Panc1 (cell line): ENCODE results near the gene CCDC74B. TPM values are rescaled to one million over a fixed set of nuclear protein-coding genes. Genes with fewer than 3 reads are reported as not detected.
"Not testable (repeated sequence)": the region's sequence is repeated elsewhere in the genome, so short reads cannot be mapped to it uniquely, and the experiment has no call there.

ENCODE experiments used
- ATAC-seq: fragments of 200-7000 bp; cut with Tn5 transposase; 2 replicates; pipeline ENCODE4 v1.9.1; 2020; ENCODE audit warnings: mild to moderate bottlenecking, moderate library complexity
- BruUV-seq: library from RNA; stranded (reverse); fragments of 400-500 nt; replicated peaks from 2 replicates; lab custom pipeline; 2021; lab: Mats Ljungman, UMichigan
- CTCF ChIA-PET: fragments of 300-600 bp; sonication (Branson Sonifier 250); formaldehyde crosslinking; loops from one replicate; lab custom pipeline; 2022; ENCODE audit warnings: antibody characterized with exemption; lab: Charles Lee
- POLR2A ChIA-PET: fragments of 300-600 bp; sonication (Branson Sonifier 250); formaldehyde crosslinking; loops from one replicate; lab custom pipeline; 2022; ENCODE audit warnings: antibody characterized with exemption; lab: Charles Lee
- DNase-seq: peaks from one replicate; pipeline ENCODE4 v3.0.0-alpha.2; 2010; ENCODE audit warnings: low read depth, low spot score
- H3K27ac ChIP-seq: 2 replicates; pipeline ENCODE4 v1.5.1; 2011; ENCODE audit warnings: mild to moderate bottlenecking, low read length, inconsistent platforms
- H3K27me3 ChIP-seq: fragments of 200-500 bp; sonication (Bioruptor generic); 2 replicates; pipeline ENCODE4 v1.6.0; 2014; ENCODE audit warnings: low read length, inconsistent platforms; ENCODE audit not compliant: control insufficient read depth, insufficient read depth
- H3K36me3 ChIP-seq: fragments of 200-500 bp; sonication (Bioruptor generic); 2 replicates; pipeline ENCODE4 v1.5.1; 2014; ENCODE audit warnings: inconsistent platforms, mild to moderate bottlenecking, low read length, moderate library complexity; ENCODE audit not compliant: control insufficient read depth, insufficient read depth
- H3K4me1 ChIP-seq: 2 replicates; pipeline ENCODE4 v1.5.1; 2011; ENCODE audit warnings: inconsistent platforms, mild to moderate bottlenecking, low read length, moderate library complexity; ENCODE audit not compliant: control insufficient read depth, insufficient read depth
- H3K4me3 ChIP-seq, 2 experiments: 2 replicates each; pipeline ENCODE4 v1.5.1; 2011 to 2012; ENCODE audit warnings: low read depth in 2 of 2, low read length in 2 of 2, mild to moderate bottlenecking in 2 of 2, inconsistent platforms in 1 of 2, moderate library complexity in 1 of 2
- H3K9me3 ChIP-seq: fragments of 200-500 bp; sonication (Bioruptor generic); 2 replicates; pipeline ENCODE4 v1.5.1; 2014; ENCODE audit warnings: low read depth, mild to moderate bottlenecking, inconsistent platforms, low read length, moderate library complexity; ENCODE audit not compliant: control insufficient read depth, insufficient read depth
- POLR2AphosphoS5 ChIP-seq: IDR thresholded peaks from 2 replicates; pipeline ENCODE4 v1.6.1; 2012; ENCODE audit warnings: mild to moderate bottlenecking, low read depth, low read length, moderate library complexity
- SIN3A ChIP-seq: IDR thresholded peaks from 2 replicates; pipeline ENCODE4 v1.6.1; 2012; ENCODE audit warnings: low read depth, mild to moderate bottlenecking, low read length, moderate library complexity, borderline replicate concordance; ENCODE audit not compliant: insufficient read depth
- TCF7L2 ChIP-seq: IDR thresholded peaks from 2 replicates; pipeline ENCODE4 v1.6.1; 2011; ENCODE audit warnings: mild to moderate bottlenecking, low read depth, low read length, inconsistent platforms
- in situ Hi-C: cut with HindIII; loops from 2 replicates; pipeline ENCODE4 v1.10.0; 2016; ENCODE audit warnings: low sequenced_read_pairs, low pct_unique_long_range_greater_than_20kb
- intact Hi-C: fragments of 100-400 bp; cut with micrococcal nuclease; formaldehyde crosslinking; loops from one replicate; pipeline ENCODE4 v1.10.0; 2022; ENCODE audit not compliant: unreplicated experiment
- total RNA-seq: library from RNA; stranded (reverse); gene quantifications from one replicate; pipeline ENCODE4 v1.2.1, GENCODE V29; 2021; ENCODE audit not compliant: unreplicated experiment
- TF ChIP-seq, protein P1 (sequence below), 2 experiments: IDR thresholded peaks; 2 replicates each; pipeline ENCODE4 v1.6.1; 2011 to 2012; ENCODE audit warnings: low read depth in 2 of 2, control low read depth in 1 of 2, low read length in 1 of 2, mild to moderate bottlenecking in 1 of 2, moderate library complexity in 1 of 2; ENCODE audit not compliant: insufficient read depth in 1 of 2
- TF ChIP-seq, protein P2 (sequence below): fragments of 450-650 bp; IDR thresholded peaks from 2 replicates; pipeline ENCODE4 v1.5.1; 2017; ENCODE audit warnings: mild to moderate bottlenecking

The CCDC74B gene
- total RNA-seq, 1 experiment from 2014 or later: 9.8 TPM

DNA sequence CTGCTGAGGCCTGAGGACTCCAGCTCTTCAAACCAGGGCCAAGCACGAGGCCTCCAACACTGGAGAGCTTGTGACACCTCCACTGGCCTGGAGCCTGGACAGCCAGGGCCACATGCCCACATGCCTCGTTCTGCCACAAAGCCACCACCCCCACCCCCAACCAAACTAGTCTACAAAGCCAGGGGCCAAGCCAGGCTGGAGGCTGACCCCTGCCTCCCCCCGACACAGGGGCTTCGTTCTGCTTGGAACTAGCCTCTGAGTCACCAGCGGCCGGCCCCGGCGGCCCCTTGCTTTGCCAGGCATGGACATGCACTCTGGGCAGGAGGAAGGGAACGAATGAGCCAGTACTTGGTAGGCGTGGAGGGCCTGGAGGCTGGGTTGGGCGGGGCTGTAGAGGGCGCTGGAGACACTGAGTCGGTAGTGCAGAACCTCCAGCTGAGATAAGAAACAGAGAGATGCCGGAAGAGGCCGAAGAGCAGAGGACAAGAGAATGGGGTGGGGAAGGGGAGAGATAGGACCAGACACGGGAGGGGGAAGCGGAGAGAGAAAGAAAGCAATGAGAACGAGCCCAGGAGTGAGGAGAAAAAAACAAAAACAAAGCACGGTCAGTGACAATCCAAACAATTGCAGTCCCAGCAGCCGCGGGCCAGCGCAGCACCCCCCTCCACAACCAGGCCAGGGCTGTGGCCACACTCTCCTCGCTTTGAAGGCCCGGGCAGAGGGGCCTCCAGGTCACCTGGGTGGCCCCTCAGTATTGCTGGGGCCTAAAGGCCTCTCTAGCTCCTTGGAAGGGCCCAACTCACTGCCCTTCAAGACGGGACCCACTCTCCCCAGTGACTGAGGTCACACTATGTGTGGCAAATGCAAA is 16.2 kb upstream of the CCDC74B start:
- H3K4me3 ChIP-seq, H3K4me1 ChIP-seq, H3K9me3 ChIP-seq, BruUV-seq, H3K36me3 ChIP-seq, H3K27me3 ChIP-seq, CTCF ChIA-PET, DNase-seq, POLR2A ChIA-PET, intact Hi-C loops, H3K27ac ChIP-seq, in situ Hi-C loops: not testable (repeated sequence)
- 0 out of 2 replicates have a peak, but pooled peaks have one; percentile 35 for ATAC-seq

DNA sequence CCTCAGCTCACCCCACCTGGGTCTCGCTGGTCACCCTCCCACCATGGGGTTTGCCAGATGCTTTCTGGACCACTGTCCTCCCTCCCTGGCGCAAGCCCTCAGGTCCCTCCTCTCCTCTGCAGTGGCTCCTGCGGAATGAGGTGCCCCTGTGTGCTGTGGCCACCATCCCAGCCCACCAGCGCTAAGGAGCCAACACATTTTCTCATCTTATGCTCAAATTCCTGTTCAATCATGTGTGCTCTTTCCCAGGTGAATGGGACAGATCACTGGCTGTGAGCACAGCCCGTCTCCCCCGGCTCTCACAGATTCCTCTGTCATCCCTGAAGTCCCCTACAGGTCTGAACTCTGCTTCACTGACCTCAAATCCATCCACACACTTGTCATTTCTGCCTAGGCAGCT is 15.2 kb upstream of the CCDC74B start:
- TSS peak; percentile 46 for BruUV-seq
- POLR2A ChIA-PET: no interaction called here
- H3K27ac ChIP-seq: no peak overlapping the region

DNA sequence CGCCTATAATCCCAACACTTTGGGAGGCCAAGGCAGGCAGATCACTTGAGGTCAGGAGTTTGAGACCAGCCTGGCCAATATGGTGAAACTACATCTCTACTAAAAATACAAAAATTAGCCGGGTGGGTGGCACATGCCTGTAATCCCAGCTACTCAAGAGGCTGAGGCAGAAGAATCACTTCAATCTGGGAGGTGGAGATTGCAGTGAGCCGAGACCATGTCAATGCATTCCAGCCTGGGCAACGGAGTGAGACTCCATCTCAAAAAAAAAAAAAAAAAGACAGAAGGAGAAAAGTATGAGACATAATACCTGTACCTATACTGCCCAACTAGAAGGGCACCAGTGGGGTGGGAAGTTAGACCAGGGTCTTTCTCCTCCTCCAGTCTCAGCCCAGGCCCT is 14.5 kb upstream of the CCDC74B start:
- BruUV-seq, in situ Hi-C loops, DNase-seq, POLR2A ChIA-PET, H3K27ac ChIP-seq, H3K27me3 ChIP-seq, H3K9me3 ChIP-seq, H3K4me3 ChIP-seq, ATAC-seq, H3K36me3 ChIP-seq, H3K4me1 ChIP-seq: not testable (repeated sequence)
- CTCF ChIA-PET: interaction anchor here (0.7 kb wide), 1 partner anchor 175 kb away, joined by 4 read pairs; no protein-coding TSS in a partner anchor
- intact Hi-C loops: loop anchor here (10.0 kb wide), 1 partner anchor 175 kb away; no protein-coding TSS in a partner anchor

More for the DNA sequence above, 15.2 kb upstream of the CCDC74B start:
- H3K9me3 ChIP-seq: no peaks in the 10 kb centered on the region
- H3K4me3 ChIP-seq: no peak overlapping the region
- TF ChIP-seq, protein P1, sequence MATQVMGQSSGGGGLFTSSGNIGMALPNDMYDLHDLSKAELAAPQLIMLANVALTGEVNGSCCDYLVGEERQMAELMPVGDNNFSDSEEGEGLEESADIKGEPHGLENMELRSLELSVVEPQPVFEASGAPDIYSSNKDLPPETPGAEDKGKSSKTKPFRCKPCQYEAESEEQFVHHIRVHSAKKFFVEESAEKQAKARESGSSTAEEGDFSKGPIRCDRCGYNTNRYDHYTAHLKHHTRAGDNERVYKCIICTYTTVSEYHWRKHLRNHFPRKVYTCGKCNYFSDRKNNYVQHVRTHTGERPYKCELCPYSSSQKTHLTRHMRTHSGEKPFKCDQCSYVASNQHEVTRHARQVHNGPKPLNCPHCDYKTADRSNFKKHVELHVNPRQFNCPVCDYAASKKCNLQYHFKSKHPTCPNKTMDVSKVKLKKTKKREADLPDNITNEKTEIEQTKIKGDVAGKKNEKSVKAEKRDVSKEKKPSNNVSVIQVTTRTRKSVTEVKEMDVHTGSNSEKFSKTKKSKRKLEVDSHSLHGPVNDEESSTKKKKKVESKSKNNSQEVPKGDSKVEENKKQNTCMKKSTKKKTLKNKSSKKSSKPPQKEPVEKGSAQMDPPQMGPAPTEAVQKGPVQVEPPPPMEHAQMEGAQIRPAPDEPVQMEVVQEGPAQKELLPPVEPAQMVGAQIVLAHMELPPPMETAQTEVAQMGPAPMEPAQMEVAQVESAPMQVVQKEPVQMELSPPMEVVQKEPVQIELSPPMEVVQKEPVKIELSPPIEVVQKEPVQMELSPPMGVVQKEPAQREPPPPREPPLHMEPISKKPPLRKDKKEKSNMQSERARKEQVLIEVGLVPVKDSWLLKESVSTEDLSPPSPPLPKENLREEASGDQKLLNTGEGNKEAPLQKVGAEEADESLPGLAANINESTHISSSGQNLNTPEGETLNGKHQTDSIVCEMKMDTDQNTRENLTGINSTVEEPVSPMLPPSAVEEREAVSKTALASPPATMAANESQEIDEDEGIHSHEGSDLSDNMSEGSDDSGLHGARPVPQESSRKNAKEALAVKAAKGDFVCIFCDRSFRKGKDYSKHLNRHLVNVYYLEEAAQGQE (IDR thresholded peaks at IDR 0.05; ENCODE audit: insufficient read depth in 1 of 2, low read depth in 2 of 2, low read length in 1 of 2): no peak
- TF ChIP-seq, protein P2, sequence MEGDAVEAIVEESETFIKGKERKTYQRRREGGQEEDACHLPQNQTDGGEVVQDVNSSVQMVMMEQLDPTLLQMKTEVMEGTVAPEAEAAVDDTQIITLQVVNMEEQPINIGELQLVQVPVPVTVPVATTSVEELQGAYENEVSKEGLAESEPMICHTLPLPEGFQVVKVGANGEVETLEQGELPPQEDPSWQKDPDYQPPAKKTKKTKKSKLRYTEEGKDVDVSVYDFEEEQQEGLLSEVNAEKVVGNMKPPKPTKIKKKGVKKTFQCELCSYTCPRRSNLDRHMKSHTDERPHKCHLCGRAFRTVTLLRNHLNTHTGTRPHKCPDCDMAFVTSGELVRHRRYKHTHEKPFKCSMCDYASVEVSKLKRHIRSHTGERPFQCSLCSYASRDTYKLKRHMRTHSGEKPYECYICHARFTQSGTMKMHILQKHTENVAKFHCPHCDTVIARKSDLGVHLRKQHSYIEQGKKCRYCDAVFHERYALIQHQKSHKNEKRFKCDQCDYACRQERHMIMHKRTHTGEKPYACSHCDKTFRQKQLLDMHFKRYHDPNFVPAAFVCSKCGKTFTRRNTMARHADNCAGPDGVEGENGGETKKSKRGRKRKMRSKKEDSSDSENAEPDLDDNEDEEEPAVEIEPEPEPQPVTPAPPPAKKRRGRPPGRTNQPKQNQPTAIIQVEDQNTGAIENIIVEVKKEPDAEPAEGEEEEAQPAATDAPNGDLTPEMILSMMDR: no peak
- TF ChIP-seq SIN3A (no peak), TCF7L2 (no peak), POLR2AphosphoS5 (no peak)
- H3K27me3 ChIP-seq: no peaks in the 10 kb centered on the region
- H3K36me3 ChIP-seq: no peaks in the 10 kb centered on the region
- ATAC-seq (no peak), DNase-seq (no peak)
- intact Hi-C loops (no loop called here), in situ Hi-C loops (no loop called here)
- CTCF ChIA-PET: interaction anchor here (0.7 kb wide), 1 partner anchor 174 kb away, joined by 4 read pairs; no protein-coding TSS in a partner anchor
- no peaks in the 10 kb centered on the region for H3K4me1 ChIP-seq
